Type B pancreatic cell (in vitro differentiated cells): ENCODE data around the gene CELF5. TPM values are rescaled to one million over a fixed set of nuclear protein-coding genes. Genes with fewer than 3 reads are reported as not detected.

Experiments used
- DNase-seq: peaks from one replicate; pipeline ENCODE4 v3.0.0; 2021; ENCODE audit warnings: mixed read lengths; ENCODE audit not compliant: unreplicated experiment; ENCODE audit errors: extremely low spot score
- H3K27ac Mint-ChIP-seq: 2 replicates; pipeline ENCODE4 v1.8.0; 2021; ENCODE audit warnings: mild to moderate bottlenecking, mixed read lengths
- H3K27me3 Mint-ChIP-seq: 2 replicates; pipeline ENCODE4 v1.8.0; 2021; ENCODE audit warnings: mixed read lengths
- H3K36me3 Mint-ChIP-seq: 2 replicates; pipeline ENCODE4 v1.8.0; 2021; ENCODE audit warnings: mixed read lengths
- H3K4me1 Mint-ChIP-seq: one replicate; pipeline ENCODE4 v1.8.0; 2021; ENCODE audit warnings: mixed read lengths; ENCODE audit not compliant: unreplicated experiment
- H3K4me3 Mint-ChIP-seq: 2 replicates; pipeline ENCODE4 v1.8.0; 2021; ENCODE audit warnings: mild to moderate bottlenecking, mixed read lengths
- H3K9me3 Mint-ChIP-seq: 2 replicates; pipeline ENCODE4 v1.8.0; 2021; ENCODE audit warnings: mixed read lengths
- CTCF ChIP-seq: fragments of 200-600 bp; sonication (generic); conservative IDR thresholded peaks from 2 replicates; pipeline ENCODE4 v1.5.0; 2021; ENCODE audit warnings: antibody characterized with exemption, mild to moderate bottlenecking
- total RNA-seq: library from RNA; stranded (reverse); gene quantifications from 2 replicates; pipeline ENCODE4 v1.2.1, GENCODE V29; 2021; ENCODE audit warnings: low replicate concordance

The CELF5 gene
- total RNA-seq, 1 donor from 2014 or later: 2.6 TPM

GRCh38 chr19:3208317-3209207, 15.9 kb upstream of the CELF5 start:
- no peaks in the 10 kb centered on the region for H3K4me1 Mint-ChIP-seq
- DNase-seq: no peak
- peaks cover 4% of the 10 kb centered on the region for H3K36me3 Mint-ChIP-seq
- H3K27ac Mint-ChIP-seq: no peak overlapping the region
- TF ChIP-seq CTCF: no peak
- H3K4me3 Mint-ChIP-seq: no peak overlapping the region
- no peaks in the 10 kb centered on the region for H3K27me3 Mint-ChIP-seq
- no peaks in the 10 kb centered on the region for H3K9me3 Mint-ChIP-seq

- Mint-ChIP-seq H3K27ac (peak overlapping the region; percentile 39), H3K27me3 (no peaks in the 10 kb centered on the region)
- no peak for DNase-seq
These were observed 14.0 kb upstream of the CELF5 start for GRCh38 chr19:3210347-3211017.

GRCh38 chr19:3211191-3211590, 13.3 kb upstream of the CELF5 start:
- TF ChIP-seq CTCF: no peak
- no peaks in the 10 kb centered on the region for H3K27me3 Mint-ChIP-seq
- no peaks in the 10 kb centered on the region for H3K9me3 Mint-ChIP-seq
- H3K4me3 Mint-ChIP-seq: no peak overlapping the region
- H3K27ac Mint-ChIP-seq: no peak overlapping the region
- H3K36me3 Mint-ChIP-seq: peaks cover 4% of the 10 kb centered on the region
- no peak for DNase-seq
- no peaks in the 10 kb centered on the region for H3K4me1 Mint-ChIP-seq

More at GRCh38 chr19:3210347-3211017, 14.0 kb upstream of the CELF5 start:
- Mint-ChIP-seq H3K4me3 (no peak overlapping the region), H3K9me3 (no peaks in the 10 kb centered on the region), H3K4me1 (no peaks in the 10 kb centered on the region), H3K36me3 (peaks cover 4% of the 10 kb centered on the region)
- peak; percentile 76 for TF ChIP-seq CTCF

- Mint-ChIP-seq H3K27me3 (no peaks in the 10 kb centered on the region), H3K9me3 (no peaks in the 10 kb centered on the region), H3K27ac (no peak overlapping the region), H3K36me3 (peaks cover 4% of the 10 kb centered on the region), H3K4me1 (no peaks in the 10 kb centered on the region), H3K4me3 (no peak overlapping the region)
- no peak for TF ChIP-seq CTCF
- no peak for DNase-seq
These were observed 11.3 kb upstream of the CELF5 start for GRCh38 chr19:3213159-3213558.

- DNase-seq: no peak
- H3K9me3 Mint-ChIP-seq: no peaks in the 10 kb centered on the region
- no peaks in the 10 kb centered on the region for H3K4me1 Mint-ChIP-seq
- H3K4me3 Mint-ChIP-seq: no peak overlapping the region
- no peaks in the 10 kb centered on the region for H3K27me3 Mint-ChIP-seq
- TF ChIP-seq CTCF: no peak
- no peaks in the 10 kb centered on the region for H3K36me3 Mint-ChIP-seq
- no peak overlapping the region for H3K27ac Mint-ChIP-seq
These were observed 7.6 kb upstream of the CELF5 start for GRCh38 chr19:3216874-3217273.
